IMR-90 (cell line): ENCODE measurements around the gene MDM4.

Source experiments
- BHLHE40 ChIP-seq: fragments of 150-350 bp; IDR thresholded peaks from 2 replicates; pipeline ENCODE4 v1.6.1; 2016; ENCODE audit warnings: mild to moderate bottlenecking, low read depth, low read length
- CEBPB ChIP-seq: IDR thresholded peaks from 2 replicates; pipeline ENCODE4 v1.6.1; 2012; ENCODE audit warnings: low read depth, low read length, improper control_type of control experiment
- CHD1 ChIP-seq: IDR thresholded peaks from 2 replicates; pipeline ENCODE4 v1.6.1; 2012; ENCODE audit warnings: low read depth, low read length, improper control_type of control experiment
- CTCF ChIP-seq: conservative IDR thresholded peaks from 2 replicates; pipeline ENCODE4 v1.5.1; 2012; ENCODE audit warnings: mild to moderate bottlenecking, low read depth, low read length, improper control_type of control experiment
- ELK1 ChIP-seq: fragments of 150-350 bp; IDR thresholded peaks from 2 replicates; pipeline ENCODE4 v1.6.1; 2016; ENCODE audit warnings: low read depth, mild to moderate bottlenecking, low read length, moderate library complexity, borderline replicate concordance
- FOS ChIP-seq: fragments of 150-350 bp; IDR thresholded peaks from 2 replicates; pipeline ENCODE4 v1.6.1; 2016; ENCODE audit warnings: low read depth, low read length
- MAFK ChIP-seq: IDR thresholded peaks from 2 replicates; pipeline ENCODE4 v1.6.1; 2012; ENCODE audit warnings: low read depth, low read length, improper control_type of control experiment
- MAZ ChIP-seq: IDR thresholded peaks from 2 replicates; pipeline ENCODE4 v1.6.1; 2012; ENCODE audit warnings: low read depth, mild to moderate bottlenecking, low read length, improper control_type of control experiment, moderate library complexity, borderline replicate concordance
- NFE2L2 ChIP-seq: fragments of 150-350 bp; IDR thresholded peaks from 2 replicates; pipeline ENCODE4 v1.6.1; 2016; ENCODE audit warnings: low read depth, mild to moderate bottlenecking, low read length
- POLR2A ChIP-seq: IDR thresholded peaks from 2 replicates; pipeline ENCODE4 v1.6.1; 2012; ENCODE audit warnings: mild to moderate bottlenecking, low read depth, low read length
- RAD21 ChIP-seq: IDR thresholded peaks from 2 replicates; pipeline ENCODE4 v1.6.1; 2012; ENCODE audit warnings: low read length, improper control_type of control experiment
- SMC3 ChIP-seq: fragments of 150-350 bp; IDR thresholded peaks from 2 replicates; pipeline ENCODE4 v1.6.1; 2016; ENCODE audit warnings: low read depth, mild to moderate bottlenecking, antibody characterized with exemption, low read length, moderate library complexity

- TF ChIP-seq CTCF (no peak), POLR2A (no peak), CHD1 (no peak), ELK1 (no peak), CEBPB (no peak), NFE2L2 (no peak), RAD21 (no peak), MAZ (no peak), MAFK (no peak), FOS (no peak), BHLHE40 (no peak), SMC3 (no peak)
Observed at GRCh38 chr1:204513117-204513716, 3.0 kb upstream of the MDM4 start.
